Endometrial microvascular endothelial cells (primary cell): ENCODE measurements around the gene VIPAS39. TPM values are rescaled to one million over a fixed set of nuclear protein-coding genes. Genes with fewer than 3 reads are reported as not detected.

ENCODE experiments used
- in situ Hi-C: cut with HindIII; loops from 2 replicates; pipeline ENCODE4 v1.10.0; 2017; ENCODE audit warnings: low sequenced_read_pairs, low pct_unique_long_range_greater_than_20kb; ENCODE audit errors: inconsistent ontology term
- total RNA-seq: library from RNA; depleted of rRNA; stranded (reverse); fragments of >200 nt; gene quantifications from one replicate; pipeline ENCODE4 v1.2.3, GENCODE V29; 2015; ENCODE audit errors: inconsistent ontology term

The VIPAS39 gene
- total RNA-seq, result 24.0 TPM

DNA sequence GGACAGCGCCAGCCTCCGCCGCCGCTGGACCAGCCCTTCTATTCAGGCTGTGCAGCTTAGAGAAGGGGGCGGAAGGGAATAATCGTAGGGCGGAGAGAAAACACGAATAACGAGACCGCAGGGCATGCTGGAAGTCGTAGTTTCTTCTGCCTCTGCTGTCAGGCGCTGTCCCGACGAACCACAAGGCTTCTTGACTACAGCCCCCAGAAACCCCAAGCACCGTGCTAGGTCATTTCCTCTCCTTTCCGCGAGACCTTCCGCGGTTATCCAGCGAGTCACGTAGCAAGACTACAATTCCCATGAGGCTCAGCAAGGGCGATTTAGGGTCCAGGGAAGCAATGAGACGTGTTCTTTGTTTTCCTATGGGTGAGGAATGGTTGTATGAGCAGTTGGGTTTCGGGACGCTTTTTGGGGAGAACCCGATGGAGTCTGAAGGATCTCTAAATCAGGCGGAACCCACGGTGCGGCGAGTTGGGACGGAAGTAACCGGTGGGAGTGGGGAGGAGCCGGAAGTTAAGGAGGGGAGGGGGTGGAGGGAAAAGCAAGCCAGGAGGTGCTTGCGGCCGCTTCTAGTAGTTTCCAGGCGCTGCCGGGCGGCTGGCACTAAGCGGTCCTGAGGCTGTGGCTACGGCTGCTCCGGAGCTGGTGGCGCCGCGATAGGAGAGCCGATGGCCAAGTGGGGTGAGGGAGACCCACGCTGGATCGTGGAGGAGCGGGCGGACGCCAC, at the start of gene VIPAS39, which contains the start of gene AHSA1:
Gene VIPAS39 (minus strand): TSS at position 80 of the 727 bp plus-strand sequence. CDS start 3,499 bp downstream, outside the sequence.
Gene AHSA1 (plus strand): TSS at position 572 of the 727 bp plus-strand sequence. CDS start 97 bp downstream, at position 669.
- in situ Hi-C loops, result no loop called here

DNA sequence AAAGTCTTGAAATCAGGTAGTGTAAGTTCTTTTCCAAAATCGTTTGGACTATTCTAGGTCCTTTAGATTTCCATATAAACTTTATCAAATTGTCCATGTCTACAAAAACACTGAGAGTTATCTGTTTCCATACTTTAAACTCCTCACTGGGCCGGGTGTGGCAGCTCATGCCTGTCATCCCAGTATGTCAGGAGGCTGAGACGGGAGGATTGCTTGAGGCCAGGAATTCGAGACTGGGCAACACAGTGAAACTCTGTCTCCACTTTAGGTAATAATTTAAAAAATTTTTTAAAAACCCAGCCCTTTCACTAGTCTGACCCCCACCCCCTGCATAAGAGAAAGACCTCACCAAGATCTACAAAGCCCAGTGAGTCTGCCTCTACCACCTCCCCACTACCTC, 47.6 kb upstream of the VIPAS39 start:
- in situ Hi-C loops, result no loop called here

DNA sequence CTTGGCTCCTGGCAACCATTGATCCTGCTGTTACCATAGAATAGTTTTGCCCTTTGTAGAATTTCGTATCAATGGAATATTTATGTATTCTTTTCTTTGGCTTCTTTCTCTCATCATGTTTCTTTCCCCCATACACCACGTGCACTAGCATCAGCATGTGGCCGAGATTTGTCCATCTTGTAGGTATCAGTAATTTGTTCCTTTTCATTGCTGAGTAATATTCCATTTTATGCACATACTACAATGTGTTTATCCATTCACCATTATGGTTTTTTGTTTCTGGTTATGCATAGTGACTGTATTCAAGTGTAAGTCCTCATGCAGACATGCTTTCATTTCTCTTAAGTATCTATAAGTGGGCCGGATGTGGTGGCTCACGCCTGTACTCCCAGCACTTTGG, 45.7 kb upstream of the VIPAS39 start:
- in situ Hi-C loops, result no loop called here

DNA sequence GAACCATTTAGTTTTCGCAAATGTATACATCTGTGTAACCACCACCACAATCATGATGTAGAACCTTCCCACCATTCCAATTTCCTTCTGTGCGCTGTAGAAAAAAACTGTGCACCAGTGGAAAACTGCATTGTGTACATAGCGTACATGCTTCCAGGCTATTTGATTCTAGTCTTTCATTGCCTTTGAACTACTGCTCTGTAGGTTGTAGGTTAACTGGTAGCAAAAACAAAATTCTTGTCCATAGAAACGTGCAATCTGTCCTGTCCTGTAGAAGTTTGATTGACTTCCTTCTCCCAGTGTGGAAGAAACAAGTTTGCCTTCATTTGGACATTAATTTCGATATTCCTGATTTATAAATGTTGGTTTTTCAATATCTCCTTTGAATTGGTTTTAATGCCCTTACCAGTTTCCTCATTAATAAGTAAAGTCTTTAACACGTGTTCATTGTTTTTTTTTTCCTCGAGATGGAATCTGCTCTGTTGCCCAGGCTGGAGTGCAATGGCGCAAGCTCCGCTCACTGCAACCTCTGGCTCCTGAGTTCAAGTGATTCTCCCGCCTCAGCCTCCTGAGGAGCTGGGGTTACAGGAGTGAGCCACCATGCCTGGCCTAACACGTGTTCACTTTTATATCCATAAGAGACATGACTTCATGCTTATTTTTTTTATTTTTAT, 44.8 kb upstream of the VIPAS39 start:
- in situ Hi-C loops, result no loop called here

DNA sequence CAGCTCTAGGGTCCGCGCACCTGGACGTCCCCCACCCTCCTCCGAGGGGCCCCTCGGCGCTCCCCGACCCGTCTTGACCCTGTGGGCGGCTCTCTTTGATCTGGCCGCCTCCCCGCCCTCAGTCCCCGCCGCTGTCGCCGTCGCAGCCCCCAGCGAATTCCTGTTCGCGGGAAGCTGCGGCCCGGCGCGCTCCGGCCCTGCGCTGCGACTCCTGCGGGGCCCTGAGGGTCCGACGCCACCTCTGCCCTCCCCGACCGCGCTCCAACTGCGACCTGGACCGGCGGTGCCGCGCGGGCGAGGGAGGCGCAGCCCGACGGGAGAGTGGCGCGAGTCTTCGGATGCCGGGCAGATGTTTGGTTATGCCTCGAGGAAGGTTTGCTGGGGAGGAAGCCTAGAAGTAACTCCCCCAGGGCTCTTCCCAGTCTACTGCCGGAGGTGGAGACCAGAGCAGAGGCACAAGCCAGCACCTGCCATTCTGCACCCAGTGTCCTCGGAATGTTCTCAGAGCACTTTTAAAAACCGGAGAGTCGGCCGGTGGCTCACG, 41.7 kb upstream of the VIPAS39 start:
- in situ Hi-C loops, result no loop called here

DNA sequence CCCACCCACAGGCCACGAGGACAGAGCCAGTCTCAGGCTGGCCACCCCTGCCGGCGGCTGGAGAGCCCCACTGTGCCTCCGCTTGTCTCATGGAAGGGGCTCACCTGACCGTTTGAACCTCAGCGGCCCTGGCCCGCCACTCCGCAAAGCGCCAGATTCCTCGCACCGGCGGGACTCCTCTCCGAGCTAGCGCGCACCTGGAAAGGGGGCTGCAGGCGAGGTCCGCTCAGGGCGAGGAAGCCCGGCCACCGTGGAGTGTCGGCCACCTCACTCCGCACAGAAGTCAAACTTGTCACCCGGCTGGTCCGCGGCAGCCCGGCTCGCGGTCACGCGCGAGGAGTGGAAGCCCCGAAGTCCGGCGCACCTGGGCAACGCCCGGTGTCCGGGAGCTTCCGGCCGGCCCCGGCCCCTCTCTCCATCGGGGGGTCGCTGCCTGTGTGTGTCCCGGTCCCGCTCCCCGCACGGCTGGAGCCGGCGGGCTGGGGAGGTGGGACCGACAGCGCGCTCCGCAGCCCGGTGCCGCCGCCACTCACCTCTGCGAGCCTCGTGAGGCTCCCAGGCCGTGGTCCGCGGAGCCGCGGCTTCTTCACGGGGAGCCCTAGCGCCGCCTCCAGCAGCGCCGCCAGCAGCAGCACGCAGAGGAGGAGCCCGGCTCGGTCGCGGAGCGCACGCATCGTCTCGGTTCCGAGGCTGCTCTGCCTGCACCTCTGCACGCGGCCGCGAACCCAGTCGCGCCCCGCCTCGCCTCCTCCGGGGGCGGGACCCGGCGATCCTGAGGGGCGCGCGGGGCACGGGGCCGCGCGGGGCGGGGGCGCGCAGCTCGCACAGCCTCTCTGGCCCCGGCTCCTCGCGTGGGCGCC, 40.9 kb upstream of the VIPAS39 start, which contains the start of gene ISM2:
Gene ISM2 (minus strand): TSS at position 697 of the 860 bp plus-strand sequence. CDS start 23 bp downstream, at position 674.
- in situ Hi-C loops, result no loop called here

DNA sequence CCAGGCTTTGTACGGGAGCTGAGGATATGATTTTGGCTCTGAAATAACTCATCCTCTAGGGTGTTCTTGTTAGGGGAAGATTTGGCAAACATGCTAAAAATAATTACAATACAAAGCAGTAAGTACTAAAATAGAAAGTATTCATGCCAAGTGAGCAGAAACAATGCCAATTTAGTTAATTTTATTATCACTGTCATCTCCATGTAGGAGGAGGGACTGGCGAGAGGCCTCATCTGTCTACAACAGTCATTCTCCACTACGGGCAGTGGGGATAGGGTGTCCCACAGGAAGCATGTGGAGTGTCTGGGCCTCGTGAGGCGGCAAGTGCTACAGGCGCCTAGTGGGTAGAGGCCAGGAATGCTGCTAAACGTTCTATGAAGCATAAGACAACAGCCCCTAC, 37.9 kb upstream of the VIPAS39 start:
- in situ Hi-C loops, result no loop called here

DNA sequence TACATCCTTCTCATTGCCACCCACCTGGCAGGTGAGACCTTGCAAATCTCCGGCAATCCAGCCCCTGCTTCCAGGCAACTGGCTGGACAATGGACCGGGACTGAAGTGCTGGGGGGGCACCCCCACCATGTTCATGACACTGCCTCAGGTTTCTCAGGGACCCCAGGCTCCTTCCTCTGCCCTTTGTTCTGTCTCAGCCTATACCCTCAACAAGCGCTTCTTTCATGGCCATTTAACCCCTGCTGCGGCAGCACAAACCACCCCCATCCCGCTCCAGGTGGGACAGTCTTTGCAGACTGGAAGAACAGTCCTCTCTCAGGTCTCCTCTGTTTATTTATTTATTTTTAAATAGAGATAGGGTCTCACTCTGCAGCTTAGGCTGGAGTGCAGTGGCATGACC, 33.7 kb upstream of the VIPAS39 start:
- in situ Hi-C loops, result no loop called here

DNA sequence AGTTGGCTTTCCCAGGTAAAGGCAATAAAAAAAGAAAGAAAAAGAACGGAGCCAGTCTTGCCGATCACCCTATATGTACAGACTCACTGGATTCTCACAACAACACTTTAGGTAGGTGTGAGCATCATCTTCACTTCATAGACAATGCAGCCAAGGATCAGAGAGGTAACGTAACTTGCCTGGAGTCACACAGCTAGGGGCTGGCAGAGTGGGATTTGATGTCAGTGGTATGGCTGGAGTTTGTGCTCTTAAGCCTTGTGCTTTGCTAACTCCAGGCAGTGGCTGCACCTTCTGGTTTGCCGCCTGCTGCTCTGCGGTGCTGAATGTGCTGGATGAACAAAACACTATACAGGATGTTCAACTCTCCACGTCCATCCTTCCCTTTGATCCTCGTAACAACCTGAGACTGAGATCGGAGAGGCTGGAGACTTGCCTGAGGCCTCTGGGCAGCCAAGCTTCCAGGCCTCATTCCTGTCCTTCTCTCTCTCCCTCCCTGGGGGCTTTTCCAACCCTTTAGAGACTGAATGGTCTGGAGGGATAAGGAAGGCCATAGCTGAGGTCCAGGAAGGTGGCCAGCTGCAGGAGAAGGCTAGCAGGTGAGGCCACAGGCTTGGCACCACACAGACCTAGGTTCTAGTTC, 33.1 kb upstream of the VIPAS39 start:
- in situ Hi-C loops, result no loop called here

DNA sequence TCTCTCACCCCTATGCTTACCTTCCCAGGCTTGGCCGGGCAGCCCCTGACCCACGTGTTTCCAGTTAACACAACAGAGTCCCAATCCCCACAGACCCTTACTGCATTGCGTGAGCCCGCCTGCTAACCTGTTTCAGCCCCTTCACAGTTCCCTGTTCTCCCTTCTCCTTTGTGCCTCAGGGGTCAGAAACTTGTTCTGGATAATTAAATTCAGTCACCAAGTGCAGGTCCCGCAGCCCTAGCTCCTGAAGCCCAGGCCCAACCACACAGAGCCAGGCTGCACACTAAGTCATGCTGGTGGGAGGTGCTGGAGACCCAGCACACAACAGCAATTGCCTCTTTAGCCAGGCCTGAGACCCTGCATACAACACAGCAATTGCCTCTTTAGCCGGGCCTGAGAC, 31.6 kb upstream of the VIPAS39 start:
- in situ Hi-C loops, result no loop called here

DNA sequence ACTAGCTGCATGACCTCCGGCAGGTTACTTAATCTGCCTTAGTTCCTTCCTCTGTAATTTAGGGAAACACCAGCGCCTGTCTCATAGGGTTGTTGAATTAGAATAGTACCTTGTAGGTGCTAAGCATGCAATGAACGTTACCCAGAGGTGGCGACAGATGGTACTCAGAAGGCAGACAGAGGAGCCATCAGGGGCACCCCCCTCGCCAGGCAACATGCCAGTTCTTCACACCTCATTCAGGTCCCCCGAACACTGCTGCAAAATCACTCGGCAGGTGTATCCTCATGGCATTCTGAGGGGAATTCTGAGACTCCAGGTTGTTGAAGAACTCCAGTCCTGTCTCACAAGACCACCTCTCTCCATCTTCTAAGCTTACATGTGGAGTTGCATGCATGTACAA, 31.2 kb upstream of the VIPAS39 start:
- in situ Hi-C loops, result no loop called here

DNA sequence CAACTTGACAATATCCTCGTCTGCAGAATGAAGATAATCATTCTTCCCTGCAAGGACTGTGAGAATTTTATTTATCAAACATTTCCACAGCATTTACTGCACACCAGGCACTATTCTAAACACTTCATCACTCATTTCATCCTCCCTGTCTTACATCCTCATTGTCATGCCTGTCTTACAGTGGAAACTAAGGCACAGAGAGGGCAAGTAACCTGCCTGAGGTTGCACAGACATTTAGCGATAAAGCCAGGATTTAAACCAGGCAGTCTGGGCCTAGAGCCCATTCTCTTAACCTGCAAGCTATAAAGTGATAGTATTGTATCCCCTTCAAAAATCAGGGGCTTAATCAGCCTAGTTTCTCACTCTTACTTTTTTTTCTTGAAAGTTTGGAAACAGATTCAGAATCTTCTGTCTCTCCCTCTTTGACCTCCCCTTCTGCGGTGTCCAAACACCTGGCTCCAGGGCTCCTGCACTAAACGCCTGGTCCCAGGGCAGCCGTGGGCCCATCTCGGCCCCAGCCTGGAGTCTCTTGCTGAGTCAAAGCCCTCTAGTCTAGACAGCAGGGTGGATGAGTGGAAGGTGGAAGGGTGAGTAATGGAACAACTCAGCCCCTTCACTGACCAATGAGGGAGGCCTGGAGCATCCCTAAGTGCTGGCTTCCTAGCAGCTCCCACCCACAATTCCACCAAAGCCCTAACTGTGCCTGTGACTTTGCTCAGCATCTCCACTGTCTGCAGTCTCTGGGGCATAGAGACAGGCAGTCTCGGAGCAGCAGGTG, 28.7 kb upstream of the VIPAS39 start:
- in situ Hi-C loops, result no loop called here

DNA sequence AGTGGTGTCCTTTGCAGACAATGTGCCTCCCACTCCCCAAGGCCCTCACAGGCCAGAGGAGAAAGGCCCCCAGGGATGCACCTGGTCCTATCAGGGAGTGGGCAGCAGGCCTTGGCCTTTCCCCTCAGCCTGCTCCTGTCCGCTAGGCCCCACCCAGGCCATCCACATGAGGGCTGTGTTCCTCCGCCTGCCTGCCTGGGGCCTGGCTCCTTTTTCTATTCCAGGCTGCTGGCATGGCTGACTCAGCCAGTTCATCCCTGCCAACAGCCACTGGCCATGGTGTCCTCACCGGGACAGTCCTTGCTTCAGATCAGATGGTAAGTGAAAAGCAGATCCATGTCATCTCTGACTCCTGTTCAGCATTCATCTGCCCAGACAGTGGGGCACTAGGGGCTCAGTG, 27.9 kb upstream of the VIPAS39 start:
- in situ Hi-C loops, result no loop called here

DNA sequence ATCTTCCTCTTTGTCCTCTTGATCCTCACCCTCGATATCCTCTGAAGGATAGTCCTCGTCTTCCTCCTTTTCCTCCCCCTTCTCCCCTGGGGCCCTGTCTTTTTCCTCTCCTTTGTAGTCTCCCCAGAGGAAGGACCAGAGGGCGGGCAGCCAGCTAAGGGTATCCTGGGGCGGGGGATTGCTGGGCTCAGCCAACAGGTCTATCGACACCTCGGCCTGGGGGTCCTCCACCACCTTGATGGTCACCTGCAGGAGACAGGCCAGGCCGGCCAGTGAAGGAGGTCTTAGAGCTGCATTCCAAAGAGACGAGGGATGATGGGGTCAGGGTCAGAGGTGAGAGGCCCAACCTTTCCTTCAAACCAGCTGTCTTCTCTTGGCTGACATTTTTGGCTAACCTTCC, 25.0 kb upstream of the VIPAS39 start:
- in situ Hi-C loops, result no loop called here

DNA sequence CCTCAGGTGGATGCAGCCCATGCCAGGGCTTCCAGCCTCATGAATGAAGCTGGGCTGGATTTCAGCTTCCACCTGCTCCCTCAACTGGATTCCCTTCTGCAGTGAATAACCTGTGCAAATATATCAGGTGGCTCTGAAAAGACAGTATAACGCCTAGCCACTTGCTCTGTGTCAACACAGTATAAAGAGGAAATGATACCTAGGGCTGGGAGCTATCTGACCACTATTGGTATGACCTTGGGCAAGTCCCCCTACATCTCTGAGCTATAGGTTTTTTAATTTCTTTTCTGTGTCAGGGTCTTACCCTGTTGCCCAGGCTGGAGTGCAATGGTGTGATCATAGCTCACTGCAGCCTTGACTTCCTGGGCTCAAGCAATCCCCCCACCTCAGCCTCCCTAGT, 21.4 kb upstream of the VIPAS39 start:
- in situ Hi-C loops, result no loop called here

DNA sequence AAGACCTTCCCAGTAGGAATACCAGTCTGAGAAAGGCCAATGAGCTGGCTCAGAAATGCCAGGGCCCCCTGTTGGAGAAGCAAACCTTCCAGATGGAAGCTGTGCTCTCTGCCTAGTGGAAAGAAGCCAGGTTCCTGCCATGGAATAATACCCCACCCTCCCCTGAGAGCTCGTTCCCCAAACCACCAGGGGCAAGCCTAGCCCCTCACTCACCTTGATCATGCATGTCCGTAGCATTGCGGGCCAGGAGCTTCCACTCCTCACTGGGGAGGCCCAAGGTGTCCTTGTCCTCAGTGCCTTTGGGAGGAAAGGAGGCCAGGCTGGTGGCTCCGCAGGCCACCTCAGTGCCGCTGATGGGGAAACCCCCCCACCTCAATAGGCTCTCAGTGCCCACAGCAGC, 20.6 kb upstream of the VIPAS39 start:
- in situ Hi-C loops, result no loop called here

DNA sequence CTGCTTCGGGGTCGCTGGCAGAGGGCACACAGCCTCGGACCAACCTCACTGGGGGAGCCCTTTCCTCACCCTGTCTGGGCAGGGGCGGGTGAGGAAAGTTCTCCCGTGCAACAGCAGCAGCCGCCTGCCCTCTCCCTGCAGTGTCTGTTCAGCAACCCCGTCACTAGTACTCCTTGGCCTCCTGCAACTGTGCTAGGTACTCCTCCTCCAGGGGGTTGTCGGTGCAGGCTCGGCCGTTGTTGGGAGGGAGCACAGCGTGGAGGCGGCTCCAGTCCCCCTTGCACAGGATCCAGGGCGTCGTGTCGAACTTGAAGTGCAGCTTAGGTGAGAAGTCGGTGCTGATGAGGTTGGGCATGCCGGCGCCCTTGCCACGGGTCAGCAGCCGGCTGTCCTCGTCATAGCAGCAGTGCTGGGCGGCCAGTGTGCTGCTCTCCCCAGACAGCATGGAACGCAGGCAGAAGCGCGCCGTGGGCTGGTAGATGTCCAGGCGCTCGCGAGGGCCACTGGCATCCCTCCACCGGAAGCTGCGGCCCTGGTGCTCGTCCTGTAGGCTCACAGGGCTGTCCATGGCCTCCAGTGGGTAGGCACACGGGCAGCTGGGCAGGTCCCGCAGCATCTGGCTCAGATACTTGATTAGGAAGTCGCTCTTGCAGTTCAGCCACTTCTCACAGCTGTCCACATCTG, 18.2 kb upstream of the VIPAS39 start:
- in situ Hi-C loops, result no loop called here
